CD4-positive, alpha-beta T cell treated with Interleukin-21 for 1 hour (primary cell): ENCODE measurements around the gene SLC39A12.
"Not testable (repeated sequence)": the region's sequence is repeated elsewhere in the genome, so short reads cannot be mapped to it uniquely, and the experiment has no call there.

Source experiments
- DNase-seq: peaks from one replicate; pipeline ENCODE4 v3.0.0-alpha.2; 2020

SLC39A12 gene

DNA sequence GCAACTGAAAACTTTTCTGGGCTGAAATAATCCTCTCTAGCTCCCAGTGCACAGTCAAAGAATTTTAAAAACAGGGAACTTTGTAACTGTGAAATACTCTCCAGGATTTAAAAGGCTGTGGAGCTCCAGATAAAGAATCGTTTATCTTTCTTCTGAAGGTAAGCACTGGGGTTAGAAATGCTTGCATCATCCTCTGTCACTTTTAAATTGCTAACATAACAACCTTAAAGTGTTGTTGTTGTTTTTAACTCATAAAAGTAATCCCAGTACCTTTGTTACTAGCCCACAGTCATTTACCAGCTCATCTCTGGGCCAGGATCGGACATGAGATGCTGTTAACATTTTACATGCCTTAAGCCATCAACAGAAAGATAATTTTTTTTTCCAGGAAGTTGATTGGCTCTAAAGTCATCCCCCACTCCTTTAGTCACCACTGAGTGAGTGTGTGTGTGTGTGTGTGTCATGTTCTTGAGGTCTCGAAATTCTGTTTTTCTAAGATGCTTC lies at the start of gene SLC39A12:
TSS of gene SLC39A12 (plus strand) at position 51 of the 504 bp plus-strand sequence. CDS start 1,359 bp downstream, outside the sequence.
- DNase-seq = no peak

DNA sequence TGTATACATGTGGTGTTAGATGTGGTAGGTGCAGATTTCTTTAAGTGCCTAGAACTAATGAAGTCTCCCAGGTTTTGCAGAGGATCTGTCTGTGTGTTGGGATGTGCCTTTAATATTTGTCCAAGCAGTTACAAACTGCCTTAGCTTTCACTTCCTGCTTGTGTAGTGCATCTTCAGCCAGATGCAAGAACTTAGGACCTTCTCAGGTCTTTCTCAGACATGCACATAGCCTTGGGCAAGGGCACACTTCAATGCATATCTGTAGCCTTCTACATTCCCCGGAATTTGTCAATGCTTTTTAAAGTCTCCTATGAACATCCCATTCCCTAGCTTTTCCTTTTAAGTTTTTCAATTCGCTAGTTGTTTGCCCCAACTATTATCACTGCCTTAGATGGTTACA lies 47.2 kb upstream of the SLC39A12 start:
- DNase-seq = no peak

DNA sequence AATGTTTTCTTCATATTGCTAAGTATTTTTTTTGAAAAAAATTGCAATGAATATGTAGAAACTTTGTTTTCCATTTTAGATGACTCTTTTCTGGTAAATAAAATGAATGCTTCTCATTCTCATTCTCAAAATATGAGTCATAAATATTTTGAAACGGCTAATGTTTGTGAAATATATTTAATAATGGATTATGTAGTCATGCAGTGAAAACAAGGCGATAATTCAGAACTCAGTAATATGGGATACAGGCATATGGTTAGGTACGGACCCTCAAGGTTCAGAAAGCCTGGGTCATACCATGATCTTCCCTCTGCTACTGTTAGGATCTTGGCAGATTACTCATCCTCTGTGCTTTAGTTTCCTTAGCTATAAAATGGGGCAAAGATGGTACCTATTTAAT lies 46.2 kb upstream of the SLC39A12 start:
- DNase-seq = no peak

DNA sequence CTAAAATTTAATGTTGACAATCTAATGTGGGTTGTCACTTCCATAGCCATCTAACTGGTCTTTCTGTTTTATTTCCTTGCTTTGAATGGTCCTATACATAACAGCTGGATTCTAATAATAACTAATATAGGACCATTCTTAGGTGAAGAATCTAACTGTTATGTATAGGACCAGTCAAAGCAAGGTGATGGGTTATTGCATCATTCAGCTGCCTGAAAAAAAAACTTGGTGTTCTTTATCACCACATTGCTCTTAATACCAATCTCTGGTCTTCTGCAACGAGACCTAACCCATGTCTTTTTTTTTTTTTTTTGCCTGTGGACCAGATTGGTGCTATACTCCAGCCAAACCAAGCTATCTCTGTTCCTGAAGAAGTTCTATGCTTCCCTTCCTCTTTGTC lies 45.7 kb upstream of the SLC39A12 start:
- no peak for DNase-seq

DNA sequence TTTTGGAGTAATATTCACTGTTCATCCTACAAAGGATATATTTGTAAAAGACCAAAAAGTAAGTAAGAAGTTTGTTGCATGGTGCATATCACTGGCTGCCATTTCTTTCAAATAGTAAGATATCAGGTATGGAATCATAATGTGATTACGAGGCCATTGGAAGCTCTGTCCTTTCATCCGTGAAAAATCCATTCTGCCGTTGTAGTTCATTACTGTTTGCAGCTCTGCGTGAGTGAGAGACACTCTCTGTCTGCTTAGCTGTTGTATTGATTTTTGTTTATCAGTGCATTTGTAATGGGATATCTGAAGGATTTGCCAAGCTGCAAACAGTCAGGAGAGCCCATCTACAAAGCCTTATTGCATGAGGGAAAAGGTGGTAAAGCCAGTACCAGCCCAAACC lies 44.1 kb upstream of the SLC39A12 start:
- DNase-seq = no peak

DNA sequence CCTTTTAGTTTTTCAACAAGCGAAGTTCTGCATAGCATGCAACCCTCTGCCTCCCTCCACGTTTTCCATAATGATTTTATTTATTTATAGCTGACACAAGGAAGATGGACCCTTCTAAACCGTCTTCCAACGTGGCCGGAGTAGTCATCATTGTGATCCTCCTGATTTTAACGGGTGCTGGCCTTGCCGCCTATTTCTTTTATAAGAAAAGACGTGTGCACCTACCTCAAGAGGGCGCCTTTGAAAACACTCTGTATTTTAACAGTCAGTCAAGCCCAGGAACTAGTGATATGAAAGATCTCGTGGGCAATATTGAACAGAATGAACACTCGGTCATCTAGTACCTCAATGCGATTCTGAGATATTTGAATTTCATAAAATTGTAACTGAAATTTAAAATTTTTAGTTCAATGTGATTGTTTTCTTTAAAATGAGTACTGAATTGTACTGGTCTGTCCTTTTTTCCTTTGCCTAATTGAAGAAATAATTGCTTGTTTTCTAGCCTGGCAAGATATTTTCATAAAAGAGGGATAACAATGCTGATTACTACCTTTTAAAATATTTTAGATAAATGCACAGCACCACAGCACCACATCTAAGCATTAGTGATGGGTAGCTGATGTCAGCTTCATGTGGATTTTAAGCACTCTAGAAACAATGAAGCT lies 41.5 kb upstream of the SLC39A12 start:
- DNase-seq = peak; percentile 1

DNA sequence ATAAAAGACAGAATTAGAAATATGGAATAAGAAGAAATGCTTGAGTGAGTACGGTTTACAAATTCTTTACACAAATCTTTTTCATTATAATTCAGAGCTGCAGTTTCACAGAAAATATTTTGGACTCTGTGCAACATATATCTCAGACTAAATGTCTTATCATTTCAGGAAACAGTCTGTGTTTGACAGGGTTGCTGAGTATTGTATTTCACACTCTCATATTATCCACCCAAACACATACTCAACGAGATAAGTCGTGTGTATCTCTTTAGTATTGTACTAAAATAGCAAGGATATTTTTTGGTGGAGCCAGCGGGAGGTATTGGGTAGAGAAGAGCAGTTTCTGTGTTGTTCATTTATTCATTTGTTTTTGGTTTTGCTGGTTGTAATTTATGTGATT lies 39.0 kb upstream of the SLC39A12 start:
- DNase-seq = no peak

DNA sequence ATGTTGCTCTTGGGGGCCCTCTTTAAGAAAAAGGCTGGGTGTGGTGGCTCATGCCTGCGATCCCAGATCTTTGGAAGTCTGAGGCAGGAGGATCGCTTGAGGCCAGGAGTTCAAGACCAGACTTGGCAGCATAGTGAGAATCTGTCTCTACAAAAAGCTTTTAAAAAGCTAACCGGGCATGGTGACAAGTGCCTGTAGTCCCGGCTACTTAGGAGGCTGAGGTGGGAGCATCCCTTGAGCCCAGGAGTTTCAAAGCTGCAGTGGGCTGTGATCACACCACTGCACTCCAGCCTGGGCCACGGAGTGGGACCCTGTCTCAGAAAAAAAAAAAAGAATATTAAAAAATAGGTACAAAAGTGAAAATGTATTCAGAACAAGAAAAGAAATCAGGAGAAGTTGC lies 38.1 kb upstream of the SLC39A12 start:
- no peak for DNase-seq

DNA sequence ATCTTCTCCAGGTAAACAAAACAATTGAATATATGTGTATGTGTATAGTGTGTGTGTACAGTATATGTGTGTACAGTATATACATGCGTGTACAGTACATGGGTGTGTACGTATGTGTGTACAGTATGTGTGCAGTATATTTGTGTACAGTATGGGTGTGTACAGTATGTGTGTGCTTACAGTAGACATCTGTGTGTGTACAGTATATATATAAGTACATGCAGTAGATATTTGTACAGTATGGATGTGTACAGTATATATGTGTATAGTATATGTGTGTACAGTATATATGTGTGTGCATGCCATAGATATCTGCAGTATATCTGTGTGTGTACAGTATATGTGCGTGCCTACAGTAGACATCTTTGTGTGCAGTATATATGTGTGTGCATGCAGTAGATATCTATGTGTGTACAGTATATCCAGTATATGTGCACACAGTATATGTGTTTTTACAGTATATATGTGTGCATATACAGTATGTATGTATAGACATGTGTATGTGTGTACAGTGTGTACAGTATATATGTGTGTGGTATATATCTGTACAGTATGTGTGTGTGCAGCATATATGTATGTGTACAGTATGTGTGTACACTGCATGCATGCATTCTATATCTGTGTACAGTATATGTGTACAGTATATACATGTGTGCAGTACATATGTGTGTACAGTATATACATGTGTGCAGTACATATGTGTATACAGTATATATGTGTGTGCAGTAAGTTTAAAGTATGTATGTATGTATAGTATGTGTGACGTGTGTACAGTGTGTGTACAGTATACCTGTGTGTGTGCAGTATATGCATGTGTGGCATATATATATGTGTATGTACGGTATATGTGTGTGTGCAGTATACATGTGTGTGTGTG lies 37.3 kb upstream of the SLC39A12 start:
- DNase-seq = no peak

DNA sequence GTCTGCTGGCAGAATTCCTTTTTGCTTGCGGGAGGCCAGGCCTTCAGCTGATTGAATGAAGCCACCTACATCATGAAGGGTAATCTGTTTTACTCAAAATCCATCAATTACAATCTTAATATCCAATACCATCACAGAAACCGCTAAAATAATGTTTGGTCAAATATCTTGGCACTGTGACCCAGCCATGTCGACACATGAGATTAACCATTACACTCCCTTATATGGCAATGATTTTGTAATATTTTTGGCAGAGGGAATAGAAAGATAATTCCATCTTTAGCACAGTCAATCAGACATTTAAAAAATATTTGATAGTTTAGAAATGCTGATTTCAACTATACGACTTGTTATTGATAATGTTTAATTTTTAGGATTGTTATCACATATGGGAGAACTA lies 36.5 kb upstream of the SLC39A12 start:
- DNase-seq = no peak

DNA sequence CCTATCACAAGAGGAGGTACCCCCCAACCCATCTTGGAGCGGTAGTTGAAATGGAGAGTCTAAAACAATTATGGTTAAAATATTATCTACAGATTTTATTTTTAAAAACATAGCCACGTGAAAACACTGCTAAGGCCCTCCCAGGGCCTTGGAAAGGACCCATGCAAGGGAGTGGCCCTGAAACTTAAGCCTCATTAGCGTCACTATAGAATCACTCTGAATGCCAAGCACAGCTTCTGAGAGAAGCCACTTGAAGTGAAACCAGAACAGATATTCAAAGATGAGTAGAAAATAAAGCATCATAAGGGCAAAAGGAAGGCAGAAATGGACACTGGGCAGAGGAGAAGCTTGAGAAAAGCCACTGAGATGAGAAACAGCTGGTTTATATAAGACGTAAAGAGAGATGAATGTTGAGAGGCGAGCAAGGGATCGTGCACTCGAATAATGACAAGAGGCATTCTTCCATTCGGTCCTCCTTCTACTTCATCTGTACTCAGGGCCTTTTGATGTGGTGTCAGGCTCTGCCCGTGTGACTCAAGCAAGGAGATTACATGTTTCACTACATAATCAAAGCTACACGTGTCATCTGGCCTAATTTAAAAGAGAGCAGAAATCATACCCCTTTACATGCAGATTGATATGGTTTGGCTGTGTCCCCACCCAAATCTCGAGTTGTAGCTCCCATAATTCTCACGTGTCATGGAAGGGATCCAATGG lies 33.4 kb upstream of the SLC39A12 start:
- DNase-seq = no peak

DNA sequence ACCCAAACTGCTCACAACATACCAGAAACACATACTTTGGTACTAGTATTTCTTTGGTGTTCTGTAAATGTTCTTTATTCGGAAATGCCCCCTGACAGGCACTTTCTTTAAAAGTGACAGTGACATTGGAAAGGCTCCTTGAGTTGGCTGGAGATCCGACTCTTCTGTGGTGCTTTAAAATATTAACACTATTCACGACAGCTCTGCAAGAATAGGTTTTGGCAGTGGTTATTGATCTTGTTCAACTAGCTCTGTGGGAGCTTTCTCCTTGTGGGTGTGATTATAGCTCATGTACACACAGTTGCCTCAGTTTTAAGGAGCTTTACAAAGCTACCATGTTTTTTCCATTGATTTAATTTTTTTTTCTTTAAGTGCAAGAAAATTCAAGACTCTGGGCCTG lies 30.3 kb upstream of the SLC39A12 start:
- no peak for DNase-seq

DNA sequence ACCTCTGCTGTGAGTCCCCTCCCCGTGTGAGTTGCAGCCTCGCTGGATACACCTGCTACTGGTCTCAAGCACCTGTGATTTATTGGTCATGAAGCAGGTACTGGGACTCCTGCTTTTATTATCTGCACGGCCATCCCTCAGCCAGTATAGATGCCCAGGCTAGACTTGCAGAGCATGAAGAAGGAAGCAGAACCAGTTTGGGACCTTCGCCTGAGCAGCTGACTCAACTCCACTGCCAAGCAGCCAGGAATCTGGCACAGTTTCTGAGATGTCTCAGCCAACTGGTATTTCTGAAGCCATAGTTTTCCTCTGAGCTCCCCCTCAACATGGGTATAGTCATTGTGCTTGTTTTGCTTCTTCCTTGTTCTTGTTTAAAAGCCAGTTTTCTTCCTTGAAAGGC lies 28.0 kb upstream of the SLC39A12 start:
- DNase-seq = no peak

DNA sequence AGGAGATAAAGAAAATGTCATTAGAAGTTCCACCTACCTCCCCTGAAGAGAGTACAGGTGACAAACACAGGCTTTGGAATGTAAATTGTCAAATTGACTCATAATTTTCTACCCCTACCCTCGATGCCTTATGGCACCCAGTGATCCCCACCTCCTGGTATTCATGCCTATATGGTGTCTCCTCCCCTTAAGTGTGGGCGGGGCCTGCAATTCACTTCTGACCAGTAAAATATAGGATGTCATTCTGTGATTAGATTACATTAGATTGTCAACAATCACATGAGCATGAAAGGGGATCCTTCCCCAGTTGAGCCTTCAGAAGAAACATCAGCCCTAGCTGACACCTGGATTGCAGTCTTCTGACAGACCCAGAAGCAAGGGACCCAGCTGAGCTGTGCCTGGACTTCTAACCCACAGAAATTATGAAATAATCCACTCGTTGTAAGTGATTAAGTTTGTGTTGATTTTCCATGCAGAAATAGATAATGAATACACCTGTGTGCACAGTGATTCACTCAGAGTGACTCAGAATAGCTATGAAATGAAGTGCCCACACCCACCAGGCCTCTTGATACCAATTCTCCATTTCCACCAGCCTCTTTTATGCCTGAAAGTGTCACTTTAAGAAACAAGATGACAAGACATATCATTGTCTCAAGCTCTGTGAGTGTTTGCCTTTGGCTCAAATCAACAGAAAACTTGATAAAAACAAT lies 8.5 kb upstream of the SLC39A12 start:
- DNase-seq = no peak

DNA sequence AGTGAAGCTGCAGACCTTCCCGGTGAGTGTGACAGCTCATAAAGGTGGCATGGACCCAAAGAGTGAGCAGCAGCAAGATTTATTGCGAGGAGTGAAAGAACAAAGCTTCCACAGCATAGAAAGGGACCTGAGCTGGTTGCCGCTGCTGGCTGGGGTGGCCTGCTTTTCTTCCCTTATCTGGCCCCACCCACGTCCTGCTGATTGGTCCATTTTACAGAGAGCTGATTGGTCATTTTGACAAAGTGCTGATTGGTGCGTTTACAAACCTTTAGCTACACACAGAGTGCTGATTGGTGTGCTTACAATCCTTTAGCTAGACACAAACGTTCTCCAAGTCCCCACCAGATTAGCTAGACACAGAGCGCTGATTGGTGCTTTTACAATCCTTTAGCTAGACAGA lies 1.4 kb upstream of the SLC39A12 start:
- not testable (repeated sequence) for DNase-seq

DNA sequence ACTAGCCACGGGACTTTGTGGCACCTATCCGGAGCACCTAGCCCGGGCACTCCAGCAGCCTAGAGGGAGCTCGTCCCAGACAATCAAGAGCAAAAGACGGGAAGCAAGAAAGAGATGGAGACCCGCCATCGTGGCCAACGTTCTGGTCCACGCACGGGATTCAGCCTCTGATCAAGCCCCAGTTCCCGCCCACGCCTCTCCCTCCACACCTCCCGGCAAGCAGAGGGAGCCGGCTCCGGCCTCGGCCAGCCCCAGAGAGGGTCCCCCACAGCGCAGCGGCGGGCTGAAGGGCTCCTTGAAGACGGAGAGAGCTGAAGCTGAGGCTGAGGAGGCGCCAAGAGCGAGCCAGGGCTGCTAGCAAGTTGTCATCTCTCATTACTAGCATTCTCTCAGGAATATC lies 992 bp upstream of the SLC39A12 start:
- DNase-seq = no peak

DNA sequence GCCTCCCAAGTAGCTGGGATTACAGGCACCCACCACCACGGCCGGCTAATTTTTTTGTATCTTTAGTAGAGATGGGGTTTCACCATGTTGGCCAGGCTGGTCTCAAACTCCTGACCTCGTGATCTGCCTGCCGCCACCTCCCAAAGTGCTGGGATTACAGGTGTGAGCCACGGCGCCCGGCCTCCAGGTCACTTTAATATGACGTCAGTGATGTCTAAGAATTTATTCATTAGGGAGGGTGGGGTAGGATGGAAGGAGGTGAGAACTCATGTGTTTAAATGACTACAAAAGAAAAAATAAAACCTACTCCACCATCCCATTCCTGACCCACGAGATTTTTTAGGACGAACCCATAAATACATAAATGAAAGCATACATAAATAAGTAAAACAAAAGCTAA lies 2.7 kb downstream of the SLC39A12 start:
- not testable (repeated sequence) for DNase-seq

DNA sequence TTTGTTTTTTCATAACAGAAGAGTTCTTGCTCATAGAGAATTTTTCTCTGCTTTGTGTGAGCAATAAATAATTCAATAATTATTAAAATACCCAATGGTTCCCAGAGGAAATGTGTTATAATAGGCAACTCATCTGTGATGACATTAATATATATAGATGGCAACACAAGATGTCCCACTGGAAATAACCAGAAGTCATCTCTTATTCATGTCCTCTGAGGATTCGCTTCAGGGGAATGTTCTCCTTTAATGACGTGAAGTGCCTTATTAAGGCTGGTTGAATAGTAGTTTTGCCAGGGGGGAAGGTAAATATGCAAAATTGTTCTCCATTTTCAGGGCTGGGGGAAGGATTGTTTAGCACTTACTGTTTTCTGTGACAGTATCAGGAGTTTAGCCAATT lies 3.1 kb downstream of the SLC39A12 start:
- DNase-seq = no peak

DNA sequence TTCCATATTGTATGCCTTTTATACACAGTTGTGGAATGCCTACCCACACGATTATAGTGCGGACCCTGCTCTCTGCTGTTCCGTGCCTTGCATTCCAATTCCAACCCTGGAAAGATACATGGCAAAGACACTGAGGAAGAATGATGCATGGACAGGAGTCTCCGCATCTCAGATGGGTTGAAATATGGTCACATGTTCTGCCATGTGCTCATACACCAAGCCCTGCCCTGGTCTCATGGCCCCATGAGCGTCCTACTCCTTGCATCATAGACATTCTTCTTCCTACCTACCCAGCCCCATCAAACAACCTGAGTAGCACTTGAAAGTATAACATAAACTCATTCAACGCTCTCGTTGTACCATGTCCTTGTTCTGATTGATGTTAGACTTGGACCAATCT lies 6.3 kb downstream of the SLC39A12 start:
- DNase-seq = no peak

DNA sequence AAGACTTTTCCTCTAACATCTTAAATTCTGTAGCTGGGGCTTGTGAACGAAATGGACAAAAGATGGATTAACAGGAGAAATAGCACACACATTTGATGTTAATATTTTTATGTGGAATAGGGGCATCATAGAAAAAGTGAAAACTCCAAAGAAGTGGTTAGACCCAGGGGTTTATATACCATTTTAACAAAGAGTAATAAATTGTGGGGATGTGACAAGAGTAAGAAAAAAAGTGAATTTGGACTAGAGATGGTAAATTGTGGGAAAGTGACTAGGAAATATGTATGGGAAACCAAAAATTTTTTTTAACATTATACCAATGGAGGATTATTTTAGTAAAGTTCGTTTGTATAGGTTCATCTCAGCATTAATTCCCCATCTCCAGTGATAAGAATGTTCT lies 8.2 kb downstream of the SLC39A12 start:
- no peak for DNase-seq

DNA sequence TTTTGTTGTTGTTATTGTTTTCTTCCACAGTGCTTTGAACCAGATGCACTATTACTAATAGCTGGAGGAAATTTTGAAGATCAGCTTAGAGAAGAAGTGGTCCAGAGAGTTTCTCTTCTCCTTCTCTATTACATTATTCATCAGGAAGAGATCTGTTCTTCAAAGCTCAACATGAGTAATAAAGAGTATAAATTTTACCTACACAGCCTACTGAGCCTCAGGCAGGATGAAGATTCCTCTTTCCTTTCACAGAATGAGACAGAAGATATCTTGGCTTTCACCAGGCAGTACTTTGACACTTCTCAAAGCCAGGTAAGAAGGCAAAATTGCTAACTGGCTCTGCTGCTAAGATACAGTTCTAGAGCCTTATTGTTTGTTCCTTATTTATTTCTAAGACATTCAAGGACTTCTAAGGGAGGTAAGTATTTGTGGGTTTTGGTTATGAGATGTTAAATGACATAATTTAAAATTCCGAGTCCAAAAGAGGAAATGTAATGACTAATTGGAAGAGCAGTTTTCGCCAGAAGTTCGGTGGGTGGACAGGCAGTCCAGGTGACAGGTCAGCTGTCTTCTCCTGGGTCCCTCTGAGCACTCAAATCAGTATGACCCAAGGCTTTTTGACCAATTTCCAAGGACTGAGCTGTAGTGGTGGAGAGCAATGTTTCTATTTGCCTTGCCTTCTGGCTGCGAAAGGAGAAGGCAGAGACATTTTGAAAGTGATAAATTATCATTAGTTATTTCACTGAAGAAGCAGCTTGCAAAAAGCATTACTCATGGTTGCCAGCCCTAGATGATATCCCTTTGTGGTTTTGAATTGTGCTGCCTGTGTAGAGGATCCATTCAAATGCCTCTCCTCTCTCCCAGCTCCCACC lies 10.1 kb downstream of the SLC39A12 start:
- no peak for DNase-seq

DNA sequence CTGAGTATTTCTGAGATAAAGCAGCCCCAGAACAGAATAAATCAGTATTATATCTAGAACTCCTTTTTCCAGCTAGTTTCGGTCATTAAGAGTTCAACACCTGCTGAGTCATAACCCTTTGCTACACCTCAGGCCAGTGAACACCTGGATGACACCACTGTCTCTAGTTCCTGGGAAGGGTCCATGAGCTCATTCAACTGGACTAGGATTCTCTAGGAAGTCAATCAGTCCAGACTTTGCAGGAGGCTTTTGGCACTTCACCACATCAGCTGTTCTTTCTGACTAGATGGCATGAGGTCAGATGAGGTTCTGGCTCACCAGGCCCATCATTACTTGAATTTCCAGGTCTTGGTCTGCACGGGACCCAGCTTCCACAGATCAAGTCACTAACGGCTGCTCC lies 11.7 kb downstream of the SLC39A12 start:
- no peak for DNase-seq
